HCT116 (cell line): ENCODE measurements around the gene HES1. TPM values are rescaled to one million over a fixed set of nuclear protein-coding genes. Genes with fewer than 3 reads are reported as not detected.

Experiments
- ATAC-seq: fragments of 200-7000 bp; cut with Tn5 transposase; 2 replicates; pipeline ENCODE4 v1.9.1; 2020; ENCODE audit warnings: mild to moderate bottlenecking, moderate library complexity
- BruUV-seq: library from RNA; stranded (reverse); fragments of 400-500 nt; replicated peaks from 2 replicates; lab custom pipeline; 2021; lab: Mats Ljungman, UMichigan
- CTCF ChIA-PET: fragments of 300-600 bp; sonication (Branson Sonifier 250); formaldehyde crosslinking; loops from one replicate; lab custom pipeline; 2021; ENCODE audit warnings: antibody characterized with exemption; lab: Charles Lee
- POLR2A ChIA-PET: fragments of 300-600, 350-600 bp; sonication (Branson Sonifier 250); formaldehyde crosslinking; loops from one replicate; lab custom pipeline; 2021; ENCODE audit warnings: antibody characterized with exemption; lab: Charles Lee
- RAD21 ChIA-PET, 2 experiments: fragments of 300-600 bp; sonication (Branson Sonifier 250); formaldehyde crosslinking; loops; one replicate each; lab custom pipeline; 2023; ENCODE audit warnings: low total read pairs in 2 of 2; ENCODE audit not compliant: uncharacterized antibody in 2 of 2, unreplicated experiment in 2 of 2, low non-redundant PET in 1 of 2; lab: Charles Lee
- DNase-seq: peaks from one replicate; pipeline ENCODE4 v3.0.0-alpha.2; 2010; ENCODE audit warnings: low read depth, low spot score
- H2AFZ ChIP-seq: fragments of 200-600 bp; shearing (Covaris generic), sonication (generic); 2 replicates; pipeline ENCODE4 v1.6.1; 2017; ENCODE audit warnings: low read depth, mixed run types, mixed read lengths, antibody characterized with exemption, low read length; ENCODE audit not compliant: poor library complexity, severe bottlenecking
- H3K27ac ChIP-seq: 2 replicates; pipeline ENCODE4 v1.5.1; 2012; ENCODE audit warnings: low read depth, low read length
- H3K27me3 ChIP-seq: fragments of 200-600 bp; sonication (generic); 2 replicates; pipeline ENCODE4 v1.6.1; 2016; ENCODE audit warnings: mixed run types, low read length, mixed read lengths; ENCODE audit not compliant: insufficient read depth
- H3K36me3 ChIP-seq, 2 experiments: fragments of 200-500 bp in 1 of 2; fragments of 200-600 bp in 1 of 2; sonication (Bioruptor generic) in 1 of 2; sonication (generic) in 1 of 2; 2 replicates each; pipeline versions ENCODE4 v1.5.1 to v1.6.1; 2014 to 2016; ENCODE audit warnings: low read length in 2 of 2, inconsistent platforms in 1 of 2, mixed read lengths in 1 of 2, mixed run types in 1 of 2; ENCODE audit not compliant: insufficient read depth in 2 of 2, control insufficient read depth in 1 of 2
- H3K4me1 ChIP-seq, 2 experiments: fragments of 200-600 bp in 1 of 2; sonication (generic) in 1 of 2; 2 replicates each; pipeline versions ENCODE4 v1.5.1 to v1.6.1; 2012 to 2017; ENCODE audit warnings: low read length in 2 of 2, inconsistent platforms in 1 of 2, mild to moderate bottlenecking in 1 of 2, mixed read lengths in 1 of 2, mixed run types in 1 of 2, moderate library complexity in 1 of 2; ENCODE audit not compliant: insufficient read depth in 2 of 2, control insufficient read depth in 1 of 2
- H3K4me2 ChIP-seq: fragments of 200-600 bp; sonication (generic); 2 replicates; pipeline ENCODE4 v1.6.1; 2017; ENCODE audit warnings: mixed run types, low read length, mixed read lengths
- H3K4me3 ChIP-seq, 2 experiments: fragments of 200-600 bp in 1 of 2; sonication (generic) in 1 of 2; replicated peaks in 1 of 2; 2 replicates each; pipeline ENCODE4 v1.5.1; 2011 to 2016; ENCODE audit warnings: low read length in 2 of 2, control low read depth in 1 of 2, low read depth in 1 of 2, mild to moderate bottlenecking in 1 of 2, mixed read lengths in 1 of 2, mixed run types in 1 of 2
- H3K79me2 ChIP-seq: fragments of 200-600 bp; sonication (generic); 2 replicates; pipeline ENCODE4 v1.6.1; 2017; ENCODE audit warnings: mild to moderate bottlenecking, mixed run types, low read length, moderate library complexity, mixed read lengths; ENCODE audit not compliant: insufficient read depth
- H3K9ac ChIP-seq: fragments of 200-600 bp; sonication (generic); 2 replicates; pipeline ENCODE4 v1.6.1; 2016; ENCODE audit warnings: low read length, mixed read lengths
- H3K9me2 ChIP-seq: fragments of 200-600 bp; sonication (generic), shearing (Covaris generic); 2 replicates; pipeline ENCODE4 v1.6.1; 2017; ENCODE audit warnings: mixed run types, mild to moderate bottlenecking, moderate library complexity; ENCODE audit not compliant: insufficient read depth
- H3K9me3 ChIP-seq, 2 experiments: fragments of 200-500 bp in 1 of 2; fragments of 200-600 bp in 1 of 2; sonication (Bioruptor generic) in 1 of 2; sonication (generic) in 1 of 2; 2 replicates each; pipeline ENCODE4 v1.6.1; 2014 to 2017; ENCODE audit warnings: low read length in 2 of 2, mixed read lengths in 2 of 2, inconsistent platforms in 1 of 2, low read depth in 1 of 2, mild to moderate bottlenecking in 1 of 2, mixed run types in 1 of 2, moderate library complexity in 1 of 2; ENCODE audit not compliant: control insufficient read depth in 1 of 2, insufficient read depth in 1 of 2
- H4K20me1 ChIP-seq: fragments of 200-600 bp; sonication (generic), shearing (Covaris generic); 2 replicates; pipeline ENCODE4 v1.6.1; 2017; ENCODE audit warnings: mixed run types, mild to moderate bottlenecking, moderate library complexity; ENCODE audit not compliant: insufficient read depth
- CBX3 ChIP-seq: IDR thresholded peaks from 2 replicates; pipeline ENCODE4 v1.6.1; 2012; ENCODE audit warnings: low read depth
- EGR1 ChIP-seq: IDR thresholded peaks from 2 replicates; pipeline ENCODE4 v1.6.1; 2012; ENCODE audit warnings: low read depth
- RAD21 ChIP-seq: IDR thresholded peaks from 2 replicates; pipeline ENCODE4 v1.6.1; 2012; ENCODE audit warnings: low read depth, mild to moderate bottlenecking
- REST ChIP-seq: IDR thresholded peaks from 2 replicates; pipeline ENCODE4 v1.6.1; 2012; ENCODE audit warnings: low read depth
- SRF ChIP-seq: IDR thresholded peaks from 2 replicates; pipeline ENCODE4 v1.6.1; 2012; ENCODE audit warnings: low read depth
- TCF7L2 ChIP-seq: IDR thresholded peaks from 2 replicates; pipeline ENCODE4 v1.7.0; 2011; ENCODE audit warnings: borderline replicate concordance, inconsistent platforms; ENCODE audit not compliant: insufficient read depth, insufficient read length; ENCODE audit errors: extremely low read depth
- YY1 ChIP-seq: IDR thresholded peaks from 2 replicates; pipeline ENCODE4 v1.6.1; 2011; ENCODE audit warnings: low read length, low read depth, moderate library complexity, mild to moderate bottlenecking; ENCODE audit not compliant: insufficient replicate concordance; ENCODE audit errors: extremely low read depth
- ZFX ChIP-seq: fragments of 450-650 bp; IDR thresholded peaks from 2 replicates; pipeline ENCODE4 v1.6.1; 2017
- intact Hi-C: fragments of 100-400 bp; cut with micrococcal nuclease; formaldehyde crosslinking; loops from 2 replicates; pipeline ENCODE4 v1.10.0; 2022
- total RNA-seq: library from RNA; stranded (reverse); gene quantifications from one replicate; pipeline ENCODE4 v1.2.1, GENCODE V29; 2021; ENCODE audit not compliant: unreplicated experiment
- TF ChIP-seq, protein P1 (sequence below): IDR thresholded peaks from 2 replicates; pipeline ENCODE4 v1.6.1; 2012

HES1 gene
- total RNA-seq, 1 experiment from 2014 or later = 32.9 TPM

DNA sequence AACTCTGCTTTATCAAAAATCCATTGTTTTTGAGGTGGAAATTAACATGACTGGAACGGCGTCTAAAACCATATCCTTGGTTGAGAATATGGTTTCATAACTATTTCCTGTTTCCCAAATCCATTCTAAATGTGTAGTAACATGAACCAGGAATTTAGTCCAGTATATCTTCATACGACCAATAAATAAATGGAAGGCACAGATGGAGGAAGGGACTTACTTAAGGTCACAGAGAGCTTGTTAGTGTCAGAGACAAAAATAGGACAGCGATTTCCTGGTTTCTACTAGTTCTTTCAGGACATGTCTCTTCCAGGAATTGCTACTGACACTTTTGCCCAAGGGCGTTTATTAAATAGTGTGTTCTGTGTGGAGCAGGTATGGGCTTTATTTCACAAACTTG is 41.2 kb downstream of the HES1 start (continued):
- TF ChIP-seq EGR1 (no peak), CBX3 (no peak), SRF (no peak), YY1 (no peak), RAD21 (no peak)
- TF ChIP-seq, protein P1, sequence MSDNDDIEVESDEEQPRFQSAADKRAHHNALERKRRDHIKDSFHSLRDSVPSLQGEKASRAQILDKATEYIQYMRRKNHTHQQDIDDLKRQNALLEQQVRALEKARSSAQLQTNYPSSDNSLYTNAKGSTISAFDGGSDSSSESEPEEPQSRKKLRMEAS = no peak

GRCh38 chr3:194178128-194178527 is 42.2 kb downstream of the HES1 start:
- CTCF ChIA-PET = no interaction called here
- no peaks in the 10 kb centered on the region for H3K36me3 ChIP-seq
- no peak overlapping the region for H3K9ac ChIP-seq
- H3K9me3 ChIP-seq = no peaks in the 10 kb centered on the region
- intact Hi-C loops = no loop called here
- POLR2A ChIA-PET = no interaction called here
- peaks cover 0 to 5% of the 10 kb centered on the region in 2 experiments; a peak in 1 of 4 replicates for H3K4me1 ChIP-seq
- BruUV-seq = no TSS peak
- H4K20me1 ChIP-seq = no peaks in the 10 kb centered on the region
- H3K27me3 ChIP-seq = no peaks in the 10 kb centered on the region
- TF ChIP-seq ZFX = no peak
- no peak for TF ChIP-seq TCF7L2
- TF ChIP-seq REST = no peak
- TF ChIP-seq EGR1 = no peak
- no peaks in the 10 kb centered on the region for H3K79me2 ChIP-seq
- RAD21 ChIA-PET = no interaction called here
- H3K4me3 ChIP-seq = no peak overlapping the region
- no peak overlapping the region for H3K27ac ChIP-seq
- ATAC-seq (no peak), DNase-seq (no peak)
- H3K4me2 ChIP-seq = no peak overlapping the region
- no peaks in the 10 kb centered on the region for H3K9me2 ChIP-seq
- H2AFZ ChIP-seq = no peak overlapping the region
